HG02973 (cell line): ENCODE results near the gene ROBO1.
"Not testable (repeated sequence)": the region's sequence is repeated elsewhere in the genome, so short reads cannot be mapped to it uniquely, and the experiment has no call there.

Experiments used
- ATAC-seq: cut with Tn5 transposase; IDR thresholded peaks from one replicate; pipeline ENCODE4 v1.9.1; 2021; ENCODE audit warnings: moderate library complexity; ENCODE audit not compliant: unreplicated experiment

Gene ROBO1

GRCh38 chr3:78724859-78725258 lies 1042.9 kb downstream of the ROBO1 start:
- ATAC-seq, result no peak

- not testable (repeated sequence) for ATAC-seq
These were observed 1043.4 kb downstream of the ROBO1 start for GRCh38 chr3:78724364-78724763.

- no peak for ATAC-seq
These were observed 1045.8 kb downstream of the ROBO1 start for GRCh38 chr3:78721771-78722543.

GRCh38 chr3:78718707-78719106 lies 1049.1 kb downstream of the ROBO1 start:
- ATAC-seq, result no peak

GRCh38 chr3:78717041-78717440 lies 1050.8 kb downstream of the ROBO1 start:
- ATAC-seq, result no peak

GRCh38 chr3:78712941-78713340 lies 1054.9 kb downstream of the ROBO1 start:
- no peak for ATAC-seq

- ATAC-seq, result no peak
These were observed 1055.5 kb downstream of the ROBO1 start for GRCh38 chr3:78712270-78712669.

GRCh38 chr3:78708565-78709073 lies 1059.2 kb downstream of the ROBO1 start:
- no peak for ATAC-seq

GRCh38 chr3:78707609-78708008 lies 1060.2 kb downstream of the ROBO1 start:
- ATAC-seq, result no peak

- ATAC-seq, result no peak
These were observed 1060.8 kb downstream of the ROBO1 start for GRCh38 chr3:78706906-78707523.

- ATAC-seq, result no peak
These were observed 1063.9 kb downstream of the ROBO1 start for GRCh38 chr3:78703944-78704343.

GRCh38 chr3:78701537-78701936 lies 1066.3 kb downstream of the ROBO1 start:
- ATAC-seq, result no peak

- no peak for ATAC-seq
These were observed 1069.4 kb downstream of the ROBO1 start for GRCh38 chr3:78698431-78698830.

GRCh38 chr3:78697426-78697825 lies 1070.4 kb downstream of the ROBO1 start:
- no peak for ATAC-seq

- no peak for ATAC-seq
These were observed 1077.0 kb downstream of the ROBO1 start for GRCh38 chr3:78690766-78691165.

GRCh38 chr3:78689378-78689777 lies 1078.4 kb downstream of the ROBO1 start:
- no peak for ATAC-seq

GRCh38 chr3:78687520-78687919 lies 1080.3 kb downstream of the ROBO1 start:
- ATAC-seq, result no peak

GRCh38 chr3:78683284-78683683 lies 1084.5 kb downstream of the ROBO1 start:
- ATAC-seq, result no peak

- ATAC-seq, result not testable (repeated sequence)
These were observed 1092.5 kb downstream of the ROBO1 start for GRCh38 chr3:78675119-78675805.

- no peak for ATAC-seq
These were observed 1097.1 kb downstream of the ROBO1 start for GRCh38 chr3:78670746-78671145.

- ATAC-seq, result no peak
These were observed 1097.7 kb downstream of the ROBO1 start for GRCh38 chr3:78670094-78670493.

GRCh38 chr3:78668302-78668701 lies 1099.5 kb downstream of the ROBO1 start:
- ATAC-seq, result no peak
